CD4-positive, alpha-beta T cell treated with Interleukin-10 for 1 hour (primary cell): Measurements from ENCODE around the gene GPR35.
A peak's percentile ranks its signal among the peaks of the same experiment; 100 is the strongest.

Experiments used
- DNase-seq: peaks from one replicate; pipeline ENCODE4 v3.0.0-alpha.2; 2020

The GPR35 gene

DNA sequence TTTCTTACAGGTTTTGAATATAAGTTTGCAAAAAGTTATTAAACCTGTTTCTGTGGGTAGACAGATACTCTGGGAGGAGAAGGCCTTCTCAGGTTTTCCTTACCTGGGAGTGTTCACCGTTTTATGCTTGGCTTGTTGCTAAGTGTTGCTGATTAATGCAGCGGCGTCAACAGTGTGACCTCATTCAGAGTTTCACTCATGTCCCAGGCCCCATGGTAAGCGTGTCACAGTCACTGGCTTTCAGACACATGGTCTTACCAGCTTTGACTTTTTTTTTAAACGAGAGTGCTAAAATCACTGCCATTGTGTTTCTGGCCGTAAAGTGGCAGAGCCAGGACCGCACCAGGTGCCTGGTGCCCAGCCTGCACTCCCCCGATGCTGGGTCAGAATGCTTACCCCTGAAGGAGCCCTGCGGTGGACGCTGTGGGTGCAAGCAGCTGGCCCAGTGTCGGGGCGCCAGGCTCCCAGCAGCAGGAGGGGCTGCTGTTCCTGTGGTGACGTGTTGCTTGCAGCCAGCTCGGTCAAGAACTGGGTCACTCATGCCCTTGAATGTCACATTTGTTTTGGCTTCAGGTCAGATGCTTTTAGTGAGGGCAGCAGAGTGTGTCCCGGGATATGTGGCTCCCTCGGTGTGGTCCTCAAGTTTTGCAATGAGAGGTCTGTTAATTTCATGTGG lies 35.3 kb upstream of the GPR35 start:
- no peak for DNase-seq

DNA sequence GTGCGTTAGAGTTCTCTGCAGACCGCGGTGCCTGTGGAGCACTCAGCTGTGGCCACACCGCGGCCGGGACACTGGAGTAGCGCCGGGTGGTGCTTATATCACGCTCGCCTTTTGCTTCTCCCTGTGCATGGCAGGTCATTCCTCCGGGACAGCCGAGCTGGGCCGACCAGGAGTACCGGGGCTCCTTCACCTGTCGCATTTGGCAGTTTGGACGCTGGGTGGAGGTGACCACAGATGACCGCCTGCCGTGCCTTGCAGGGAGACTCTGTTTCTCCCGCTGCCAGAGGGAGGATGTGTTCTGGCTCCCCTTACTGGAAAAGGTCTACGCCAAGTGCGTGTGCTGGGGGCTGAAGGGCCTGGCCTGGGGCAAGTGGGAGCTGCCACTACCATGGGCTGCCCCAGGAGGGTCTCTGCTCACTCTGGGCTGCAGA lies 34.6 kb upstream of the GPR35 start:
- DNase-seq, result no peak

DNA sequence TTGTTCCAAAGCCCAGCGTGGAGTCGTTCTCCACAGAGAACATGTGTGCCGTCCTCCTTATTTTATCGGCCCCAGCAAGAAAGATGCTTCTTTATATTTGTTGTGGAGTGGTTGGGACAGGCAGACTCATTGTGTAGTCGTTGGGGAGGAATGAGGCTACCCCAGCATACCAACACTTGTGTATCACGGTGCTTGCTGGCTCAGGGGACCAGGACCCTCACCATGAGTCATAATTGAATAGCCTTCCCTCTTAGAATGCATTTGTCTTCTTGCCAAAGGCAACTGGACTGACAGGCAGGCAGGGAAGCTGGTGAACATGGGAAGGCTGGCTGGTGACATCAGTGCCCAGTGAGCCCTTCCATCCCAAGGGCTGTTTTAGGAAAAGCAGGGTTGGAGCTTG lies 34.1 kb upstream of the GPR35 start:
- DNase-seq, result no peak

- DNase-seq, result no peak
Measured at GRCh38 chr2:240591784-240592183, 33.5 kb upstream of the GPR35 start.

DNA sequence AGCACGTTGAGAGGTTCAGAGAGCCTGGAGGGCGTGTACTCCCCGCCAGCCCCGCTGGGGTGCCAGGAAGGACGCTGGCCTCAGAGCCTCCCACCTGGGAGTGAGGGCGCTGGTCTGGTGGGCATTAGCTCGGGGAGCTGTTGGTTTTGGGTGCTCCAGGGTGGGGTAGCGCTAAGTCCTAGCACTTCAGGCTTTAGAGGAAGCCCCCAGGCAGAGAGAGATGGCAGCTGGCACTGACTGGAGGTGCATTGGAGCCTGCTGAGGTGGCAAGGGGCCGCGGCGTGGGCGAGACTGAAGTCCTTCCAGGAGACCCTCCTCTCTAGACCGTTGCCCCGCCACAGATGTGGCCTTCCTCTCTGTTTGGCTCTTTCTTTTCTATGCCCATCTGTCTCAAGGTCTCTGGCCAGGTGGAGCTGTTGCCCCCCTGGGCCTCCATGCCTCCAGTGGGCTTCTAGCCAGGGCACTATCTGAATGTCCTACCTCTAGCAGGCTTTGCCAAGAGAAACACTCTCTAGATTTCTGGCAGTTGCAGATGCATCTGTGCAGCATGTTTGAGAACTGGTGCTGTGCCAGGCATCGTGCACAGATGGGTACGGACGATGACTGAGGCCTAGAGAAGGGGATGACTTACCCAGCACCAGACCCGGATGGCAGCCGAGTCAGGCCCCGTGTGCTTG lies 32.1 kb upstream of the GPR35 start:
- no peak for DNase-seq

GRCh38 chr2:240593703-240594451 lies 31.4 kb upstream of the GPR35 start:
- no peak for DNase-seq

DNA sequence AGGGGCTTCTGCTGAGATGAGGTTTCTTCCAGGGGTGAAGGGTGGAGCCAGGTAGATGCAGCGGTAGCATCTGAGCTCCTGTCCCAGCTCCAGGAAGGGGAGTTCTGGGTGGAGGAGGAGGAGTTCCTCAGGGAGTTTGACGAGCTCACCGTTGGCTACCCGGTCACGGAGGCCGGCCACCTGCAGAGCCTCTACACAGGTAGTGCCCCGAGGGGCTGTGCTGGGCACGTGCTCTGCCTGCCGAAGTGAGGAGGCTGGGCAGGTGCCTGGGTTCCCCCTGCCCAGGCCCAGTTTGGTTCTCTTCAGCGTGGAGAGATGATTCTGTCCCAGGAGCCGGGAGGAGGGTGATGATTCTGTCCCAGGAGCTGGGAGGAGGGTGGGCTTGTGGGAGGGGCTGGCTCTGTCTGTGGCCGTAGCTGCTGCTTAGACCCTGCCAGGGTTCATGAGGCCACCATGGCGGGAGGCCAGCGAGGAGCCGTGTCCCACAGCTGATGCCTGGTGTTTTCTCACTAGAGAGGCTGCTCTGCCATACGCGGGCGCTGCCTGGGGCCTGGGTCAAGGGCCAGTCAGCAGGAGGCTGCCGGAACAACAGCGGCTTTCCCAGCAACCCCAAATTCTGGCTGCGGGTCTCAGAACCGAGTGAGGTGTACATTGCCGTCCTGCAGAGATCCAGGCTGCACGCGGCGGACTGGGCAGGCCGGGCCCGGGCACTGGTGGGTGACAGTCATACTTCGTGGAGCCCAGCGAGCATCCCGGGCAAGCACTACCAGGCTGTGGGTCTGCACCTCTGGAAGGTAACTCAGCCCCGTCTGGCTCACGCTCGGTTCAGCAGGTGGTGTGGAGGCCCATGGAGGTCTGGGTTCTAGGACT lies 30.5 kb upstream of the GPR35 start:
- no peak for DNase-seq

DNA sequence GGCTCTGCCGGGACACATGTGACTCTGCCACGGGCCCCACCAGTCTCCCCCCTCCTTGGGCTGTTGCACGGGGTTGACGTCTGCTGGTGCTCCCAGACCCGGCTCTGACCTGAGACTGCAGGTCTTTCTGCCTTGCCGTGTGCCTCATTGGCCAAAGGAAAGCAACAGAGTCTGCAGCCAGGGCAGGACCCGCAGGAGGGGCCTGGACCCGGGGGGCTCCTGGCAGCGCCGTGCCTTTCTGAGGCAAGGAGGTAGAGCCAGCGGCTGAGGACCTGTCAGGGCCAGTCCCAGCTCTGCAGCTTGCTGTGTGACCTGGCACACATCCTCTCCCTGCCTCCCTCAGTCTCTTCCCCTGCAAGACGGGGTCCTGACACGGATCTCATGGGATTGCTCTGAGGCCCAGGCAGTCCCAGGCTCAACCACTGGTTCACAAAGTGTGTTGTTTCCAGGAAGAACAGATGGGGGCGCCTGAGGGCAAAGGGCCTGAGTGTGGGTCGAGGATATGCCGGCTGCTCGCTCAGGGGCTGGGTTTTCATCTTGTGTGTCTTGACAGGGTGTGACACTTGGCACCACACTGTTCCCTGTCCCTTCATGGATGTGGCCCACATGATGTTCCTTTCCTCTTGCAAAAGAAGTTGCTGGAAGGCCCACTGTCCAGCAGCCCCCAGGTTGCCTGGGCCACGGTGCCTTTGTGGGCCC lies 29.8 kb upstream of the GPR35 start:
- DNase-seq, result peak; percentile 44

DNA sequence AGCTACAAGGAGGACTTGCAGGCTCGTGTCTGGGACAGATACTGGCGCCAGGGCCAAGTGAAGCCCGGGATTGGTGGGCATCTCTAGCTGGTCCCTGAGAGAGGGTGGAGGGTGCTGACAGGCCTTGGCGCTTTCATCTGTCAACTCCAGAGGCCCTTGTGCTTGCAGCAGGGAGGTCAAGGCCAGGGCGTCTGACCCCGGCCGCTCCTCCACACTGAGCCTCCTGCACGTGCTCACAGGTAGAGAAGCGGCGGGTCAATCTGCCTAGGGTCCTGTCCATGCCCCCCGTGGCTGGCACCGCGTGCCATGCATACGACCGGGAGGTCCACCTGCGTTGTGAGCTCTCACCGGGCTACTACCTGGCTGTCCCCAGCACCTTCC lies 29.2 kb upstream of the GPR35 start:
- DNase-seq, result no peak

DNA sequence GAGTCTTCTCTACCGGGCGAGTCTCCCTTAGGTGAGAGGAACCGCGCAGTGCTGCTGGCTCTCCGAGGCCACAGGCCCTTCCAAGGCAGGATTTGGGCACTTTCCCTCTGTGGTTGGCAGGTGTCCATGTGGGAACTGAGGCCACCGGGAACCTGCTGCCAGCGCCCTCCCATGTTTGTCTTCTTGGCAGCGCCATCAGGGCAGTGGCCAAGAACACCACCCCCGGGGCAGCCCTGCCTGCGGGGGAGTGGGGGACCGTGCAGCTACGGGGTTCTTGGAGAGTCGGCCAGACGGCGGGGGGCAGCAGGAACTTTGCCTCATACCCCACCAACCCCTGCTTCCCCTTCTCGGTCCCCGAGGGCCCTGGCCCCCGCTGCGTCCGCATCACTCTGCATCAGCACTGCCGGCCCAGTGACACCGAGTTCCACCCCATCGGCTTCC lies 28.8 kb upstream of the GPR35 start:
- DNase-seq, result no peak

GRCh38 chr2:240597054-240597418 lies 28.2 kb upstream of the GPR35 start:
- no peak for DNase-seq

DNA sequence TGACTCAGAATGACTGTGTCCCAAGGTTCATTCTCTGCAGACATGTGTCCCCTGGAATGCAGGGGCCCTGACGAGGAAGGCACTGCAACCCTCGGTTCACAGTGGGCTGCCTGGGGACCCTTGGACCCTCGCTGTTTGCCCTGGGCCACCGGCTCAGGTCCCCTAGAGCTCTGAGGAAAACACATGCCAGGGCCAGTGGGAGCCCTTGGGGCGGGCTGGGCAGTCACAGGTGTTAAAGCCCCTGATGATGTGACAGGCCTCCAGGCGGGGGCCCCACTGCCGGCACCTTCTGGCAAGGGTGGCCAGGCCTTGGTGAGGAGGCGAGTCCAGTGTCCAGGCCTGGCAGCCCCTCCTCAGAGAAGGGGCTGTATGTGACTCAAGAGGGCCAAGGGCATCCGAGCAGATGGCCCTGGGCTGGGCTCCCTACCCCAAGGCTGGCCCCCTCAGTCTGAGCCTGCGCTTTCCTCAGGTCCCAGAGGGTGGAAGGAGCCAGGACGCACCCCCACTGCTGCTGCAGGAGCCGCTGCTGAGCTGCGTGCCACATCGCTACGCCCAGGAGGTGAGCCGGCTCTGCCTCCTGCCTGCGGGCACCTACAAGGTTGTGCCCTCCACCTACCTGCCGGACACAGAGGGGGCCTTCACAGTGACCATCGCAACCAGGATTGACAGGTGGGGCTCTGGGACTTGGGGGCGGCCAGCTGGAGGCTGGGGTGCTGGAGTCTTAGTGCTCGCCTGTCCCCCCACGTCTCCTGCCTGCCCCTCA lies 27.7 kb upstream of the GPR35 start:
- DNase-seq, result no peak

DNA sequence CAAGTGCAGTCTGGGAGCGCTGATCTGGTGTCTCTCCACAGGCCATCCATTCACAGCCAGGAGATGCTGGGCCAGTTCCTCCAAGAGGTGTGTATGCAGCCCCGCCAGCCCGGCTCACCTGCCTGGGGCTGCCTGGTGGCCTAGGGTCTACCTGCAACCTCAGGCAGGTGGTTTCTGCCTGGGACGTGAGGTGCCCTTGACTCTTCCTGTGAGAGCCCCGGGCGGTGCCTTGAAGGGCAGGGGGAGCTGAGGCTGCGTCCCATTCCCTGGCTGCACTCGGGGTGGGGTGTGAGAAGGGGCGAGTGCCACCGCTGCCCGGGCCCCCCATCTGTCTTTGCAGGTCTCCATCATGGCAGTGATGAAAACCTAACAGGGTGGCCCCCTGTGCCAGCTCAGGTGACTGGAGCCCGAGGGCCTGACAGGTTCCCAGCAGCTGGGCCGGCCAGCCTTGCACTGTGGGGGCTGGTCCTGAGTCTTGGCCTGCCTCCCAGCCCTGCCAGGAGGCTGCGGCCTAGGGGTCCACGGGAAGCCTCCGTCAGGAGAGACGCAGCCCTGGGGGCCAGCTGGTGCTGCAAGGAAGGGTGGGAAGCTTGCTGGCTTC lies 26.9 kb upstream of the GPR35 start:
- no peak for DNase-seq

DNA sequence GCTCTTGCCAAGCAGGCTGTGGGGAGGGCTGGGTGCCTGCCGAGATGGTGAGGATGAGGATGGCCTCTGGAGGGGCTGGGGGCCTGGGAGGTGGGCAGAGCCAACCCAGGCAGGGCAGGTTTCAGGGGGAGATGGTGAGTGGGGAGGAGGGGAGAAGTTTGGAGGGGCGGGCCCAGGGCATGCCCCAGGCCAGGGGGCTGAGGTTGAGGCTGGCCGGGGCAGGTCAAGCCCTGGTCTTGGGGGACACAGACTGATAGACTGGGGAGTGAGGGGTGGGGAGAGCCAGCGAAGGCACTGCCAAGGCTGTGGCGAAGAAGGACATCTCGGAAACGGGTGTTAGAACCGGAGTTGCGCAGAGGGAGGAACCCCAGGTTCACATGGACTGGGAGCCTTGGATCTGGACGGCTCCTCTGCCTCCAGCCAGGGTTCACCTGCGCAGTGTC lies 26.1 kb upstream of the GPR35 start:
- no peak for DNase-seq

DNA sequence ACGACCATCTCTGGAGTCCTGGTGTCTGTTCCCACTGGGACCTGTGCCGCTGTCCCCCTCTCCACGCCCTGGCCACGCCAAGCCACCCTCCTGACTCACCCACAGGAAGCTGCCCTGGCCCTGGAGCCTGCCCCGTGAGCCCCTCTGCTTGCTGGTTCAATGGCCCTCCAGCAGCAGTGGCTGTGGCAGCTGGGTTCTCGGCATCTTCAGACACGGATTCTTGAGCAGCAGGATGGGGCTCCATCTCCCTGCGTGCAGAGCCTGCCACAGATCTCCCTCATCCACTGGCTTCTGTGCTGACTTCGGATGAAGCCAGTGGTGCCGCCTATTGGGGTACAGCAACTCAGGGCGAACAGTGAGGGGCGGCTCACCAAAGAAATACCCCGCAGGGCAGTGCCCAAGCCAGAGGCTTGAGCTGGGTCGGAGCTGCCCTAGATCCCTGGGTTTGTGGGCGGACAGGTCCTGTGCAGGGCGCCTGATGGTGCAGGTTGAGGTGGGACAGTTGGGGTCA lies 24.8 kb upstream of the GPR35 start:
- DNase-seq, result no peak

DNA sequence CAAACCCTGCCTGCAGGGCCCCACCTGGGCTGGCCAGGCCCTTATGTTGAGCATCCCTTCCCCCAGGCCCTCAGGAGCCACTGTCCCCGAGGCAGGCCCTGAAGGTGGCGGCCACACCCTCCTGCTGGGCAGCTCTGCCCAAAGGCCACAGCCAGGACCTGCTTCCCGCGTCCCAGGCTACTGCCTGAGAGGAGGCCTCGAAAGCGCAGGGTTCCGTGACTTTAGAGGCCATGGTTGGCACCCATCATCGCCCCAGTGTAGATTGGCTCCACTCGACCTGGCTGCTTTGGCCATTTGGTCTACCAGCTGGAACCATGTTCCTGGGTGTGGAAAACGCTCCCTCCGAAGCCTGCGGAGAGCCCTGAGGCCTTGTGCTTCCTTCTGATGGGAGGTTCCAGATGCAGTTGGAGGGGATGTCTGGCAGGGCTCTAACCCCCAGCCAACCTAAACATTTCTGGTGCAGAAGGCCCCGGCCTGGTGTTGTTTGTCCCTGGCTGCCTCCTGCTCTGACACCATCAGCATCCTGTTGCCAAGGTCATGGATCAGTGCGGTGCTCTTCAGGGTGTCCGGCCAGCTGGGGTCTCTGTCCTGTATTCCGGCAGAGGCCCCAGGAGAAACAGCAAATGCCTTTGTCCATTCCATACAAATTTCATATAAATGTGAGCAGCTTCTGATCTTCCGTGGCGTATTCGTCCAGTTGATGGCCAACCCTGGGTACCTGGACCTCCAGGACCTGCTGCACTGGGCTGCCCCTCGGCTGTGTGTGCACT lies 24.0 kb upstream of the GPR35 start:
- DNase-seq, result no peak

DNA sequence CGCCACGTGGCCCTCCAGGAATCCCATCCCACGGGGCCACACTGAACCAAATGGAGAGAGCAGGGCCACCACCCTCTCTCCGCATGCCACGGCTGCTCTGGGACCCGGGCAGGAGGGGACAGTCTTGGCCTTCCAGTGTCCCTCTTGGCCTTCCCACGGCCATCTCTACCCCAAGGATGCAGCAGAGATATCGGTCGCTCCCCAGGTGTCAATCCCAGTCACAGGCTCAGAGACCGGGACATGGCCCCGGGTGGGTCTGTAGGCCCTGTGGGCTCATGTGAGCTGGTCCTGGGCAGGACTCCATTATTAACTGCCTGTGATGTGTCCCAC lies 23.5 kb upstream of the GPR35 start:
- no peak for DNase-seq

DNA sequence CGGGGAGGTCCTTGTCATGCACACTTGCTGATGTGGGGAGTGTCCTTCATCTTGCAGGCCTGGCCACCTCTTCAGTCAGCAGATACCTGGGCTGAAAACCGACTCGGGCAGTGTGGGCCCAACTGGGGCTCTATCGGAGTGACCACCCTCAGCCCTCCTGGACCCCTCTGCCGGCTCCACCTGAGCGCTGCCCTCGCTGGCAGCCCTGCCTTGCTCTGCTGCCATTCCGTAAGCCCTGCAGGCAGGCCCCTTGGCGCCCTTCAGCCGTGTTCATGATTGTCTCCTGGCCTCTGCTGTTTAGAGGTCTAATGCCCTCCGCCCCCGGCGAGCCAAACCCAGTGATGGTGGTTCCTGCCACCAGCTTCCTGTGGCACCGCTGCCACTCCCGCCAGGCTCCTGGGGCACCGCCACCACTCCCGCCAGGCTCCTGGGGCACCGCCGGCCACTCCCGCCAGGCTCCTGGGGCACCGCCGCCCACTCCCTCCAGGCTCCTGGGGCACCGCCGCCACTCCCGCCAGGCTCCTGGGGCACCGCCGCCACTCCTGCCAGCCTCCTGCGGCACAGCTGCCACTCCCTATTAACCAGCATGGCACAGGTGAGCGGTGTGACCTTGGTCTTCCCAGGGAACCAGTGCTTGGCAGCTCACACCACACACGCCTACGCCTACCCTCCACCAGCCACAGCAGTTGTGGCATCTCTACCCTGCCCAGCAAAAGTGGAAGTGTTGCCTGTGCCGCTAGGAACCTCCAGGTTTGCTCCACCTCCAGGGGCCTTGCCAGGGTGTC lies 22.8 kb upstream of the GPR35 start:
- DNase-seq, result no peak

GRCh38 chr2:240603081-240603835 lies 22.0 kb upstream of the GPR35 start:
- no peak for DNase-seq
